ENCODE measurements around the gene FBH1. TPM values are rescaled to one million over a fixed set of nuclear protein-coding genes. Genes with fewer than 3 reads are reported as not detected.

The FBH1 gene
- total RNA-seq, 1 experiment from 2014 or later, result 22.0 TPM

- Histone ChIP-seq H3K79me2 (ENCODE audit: low read length) (no peaks in the 10 kb centered on the region), H3K4me2 (ENCODE audit: low read length) (no peak overlapping the region), H3K4me3 (ENCODE audit: low read length) (no peak overlapping the region), H3K27me3 (ENCODE audit: low read length) (no peaks in the 10 kb centered on the region), H3K27ac (ENCODE audit: low read length) (no peak overlapping the region), H3K9me3 (ENCODE audit: low read length) (no peaks in the 10 kb centered on the region), H3K9ac (ENCODE audit: low read length) (no peak overlapping the region), H2AFZ (ENCODE audit: low read length) (no peak overlapping the region), H3K9me2 (replicated peaks; ENCODE audit: low read length) (no peaks in the 10 kb centered on the region), H3K4me1 (ENCODE audit: insufficient read depth, low read length) (no peaks in the 10 kb centered on the region), H3F3A (ENCODE audit: low read length, unreplicated experiment) (no peaks in the 10 kb centered on the region), H4K20me1 (ENCODE audit: low read length) (no peaks in the 10 kb centered on the region), H3K36me3 (ENCODE audit: low read depth, low read length) (no peaks in the 10 kb centered on the region)
- intact Hi-C loops (cut with micrococcal nuclease), result no loop called here
- ATAC-seq (no peak), DNase-seq (no peak)
- POLR2A ChIA-PET (ENCODE audit: unreplicated experiment), result no interaction called here
- BruUV-seq (replicated peaks), result no TSS peak
- CTCF ChIA-PET, result no interaction called here
- TF ChIP-seq EZH2phosphoT487 (IDR thresholded peaks at IDR 0.05; ENCODE audit: borderline replicate concordance, low read length), result no peak
- TF ChIP-seq CTCF (conservative IDR thresholded peaks at IDR 0.05; ENCODE audit: low read depth, low read length), result no peak
- no peak for TF ChIP-seq EZH2 (IDR thresholded peaks at IDR 0.05; ENCODE audit: low read length, unreplicated experiment)
Measured at GRCh38 chr10:5900247-5900646, 10.2 kb downstream of the FBH1 start.

- H4K20me1 ChIP-seq (ENCODE audit: low read length), result no peaks in the 10 kb centered on the region
- H3K9ac ChIP-seq (ENCODE audit: low read length), result no peak overlapping the region
- no peaks in the 10 kb centered on the region for H3K9me3 ChIP-seq (ENCODE audit: low read length)
- no peaks in the 10 kb centered on the region for H3K79me2 ChIP-seq (ENCODE audit: low read length)
- H3K9me2 ChIP-seq (replicated peaks; ENCODE audit: low read length), result no peaks in the 10 kb centered on the region
- no peak overlapping the region for H3K4me2 ChIP-seq (ENCODE audit: low read length)
- ChIA-PET POLR2A (ENCODE audit: unreplicated experiment) (interaction anchor here (0.7 kb wide), 1 partner anchor 110 kb away, joined by 21 read pairs; no protein-coding TSS in a partner anchor), CTCF (no interaction called here)
- DNase-seq, result no peak
- H3K36me3 ChIP-seq (ENCODE audit: low read depth, low read length), result no peaks in the 10 kb centered on the region
- H2AFZ ChIP-seq (ENCODE audit: low read length), result no peak overlapping the region
- H3K27ac ChIP-seq (ENCODE audit: low read length), result no peak overlapping the region
- H3K4me3 ChIP-seq (ENCODE audit: low read length), result no peak overlapping the region
- no TSS peak for BruUV-seq (replicated peaks)
- no peaks in the 10 kb centered on the region for H3F3A ChIP-seq (ENCODE audit: low read length, unreplicated experiment)
- H3K4me1 ChIP-seq (ENCODE audit: insufficient read depth, low read length), result no peaks in the 10 kb centered on the region
- no peak for ATAC-seq
- intact Hi-C loops (cut with micrococcal nuclease), result no loop called here
- H3K27me3 ChIP-seq (ENCODE audit: low read length), result no peaks in the 10 kb centered on the region
- no peak for TF ChIP-seq EZH2phosphoT487 (IDR thresholded peaks at IDR 0.05; ENCODE audit: borderline replicate concordance, low read length)
- TF ChIP-seq EZH2 (IDR thresholded peaks at IDR 0.05; ENCODE audit: low read length, unreplicated experiment), result no peak
- no peak for TF ChIP-seq CTCF (conservative IDR thresholded peaks at IDR 0.05; ENCODE audit: low read depth, low read length)
Measured at GRCh38 chr10:5902511-5903274, 12.7 kb downstream of the FBH1 start.

DNA sequence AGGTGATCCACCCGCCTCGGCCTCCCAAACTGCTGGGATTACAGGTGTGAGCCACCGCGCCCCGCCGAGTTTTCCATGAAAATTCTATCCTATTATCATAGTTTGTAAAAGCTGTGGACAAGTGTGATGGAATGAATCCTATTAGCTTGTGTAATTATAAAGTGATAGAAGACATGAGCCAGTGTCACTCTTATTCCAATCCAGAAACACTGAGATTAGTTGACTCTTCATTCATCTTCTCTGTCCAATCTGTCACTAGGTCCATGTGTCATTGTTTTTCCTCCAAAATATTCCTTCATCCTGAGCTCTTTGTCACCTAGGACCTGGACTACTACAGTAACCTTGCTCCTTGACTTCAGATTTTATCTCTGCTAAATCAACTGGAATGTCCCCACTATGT is 13.5 kb downstream of the FBH1 start:
- no peaks in the 10 kb centered on the region for H3K9me2 ChIP-seq (replicated peaks; ENCODE audit: low read length)
- no peaks in the 10 kb centered on the region for H3F3A ChIP-seq (ENCODE audit: low read length, unreplicated experiment)
- H3K4me2 ChIP-seq (ENCODE audit: low read length), result no peak overlapping the region
- intact Hi-C loops (cut with micrococcal nuclease), result no loop called here
- BruUV-seq (replicated peaks), result no TSS peak
- ATAC-seq (no peak), DNase-seq (no peak)
- H3K36me3 ChIP-seq (ENCODE audit: low read depth, low read length), result no peaks in the 10 kb centered on the region
- no peak overlapping the region for H3K9ac ChIP-seq (ENCODE audit: low read length)
- H3K27me3 ChIP-seq (ENCODE audit: low read length), result no peaks in the 10 kb centered on the region
- POLR2A ChIA-PET (ENCODE audit: unreplicated experiment), result interaction anchor here (0.7 kb wide), 1 partner anchor 111 kb away, joined by 21 read pairs; no protein-coding TSS in a partner anchor
- H4K20me1 ChIP-seq (ENCODE audit: low read length), result no peaks in the 10 kb centered on the region
- H3K9me3 ChIP-seq (ENCODE audit: low read length), result no peaks in the 10 kb centered on the region
- no peaks in the 10 kb centered on the region for H3K79me2 ChIP-seq (ENCODE audit: low read length)
- no peak overlapping the region for H2AFZ ChIP-seq (ENCODE audit: low read length)
- TF ChIP-seq EZH2 (IDR thresholded peaks at IDR 0.05; ENCODE audit: low read length, unreplicated experiment) (no peak), CTCF (conservative IDR thresholded peaks at IDR 0.05; ENCODE audit: low read depth, low read length) (no peak), EZH2phosphoT487 (IDR thresholded peaks at IDR 0.05; ENCODE audit: borderline replicate concordance, low read length) (no peak)
- CTCF ChIA-PET, result no interaction called here
- no peak overlapping the region for H3K27ac ChIP-seq (ENCODE audit: low read length)
- H3K4me1 ChIP-seq (ENCODE audit: insufficient read depth, low read length), result no peaks in the 10 kb centered on the region
- no peak overlapping the region for H3K4me3 ChIP-seq (ENCODE audit: low read length)
